H9 (cell line): ENCODE results near the gene CCDC175. TPM values are rescaled to one million over a fixed set of nuclear protein-coding genes. Genes with fewer than 3 reads are reported as not detected.

ENCODE experiments used
- DNase-seq: peaks from one replicate; pipeline ENCODE4 v3.0.0-alpha.2; 2017
- H2AFZ ChIP-seq: one replicate; pipeline ENCODE4 v1.6.1; 2013; ENCODE audit warnings: mild to moderate bottlenecking, low read length, control low read depth, moderate library complexity
- H2AK5ac ChIP-seq: 2 replicates; pipeline ENCODE4 v1.6.1; 2013; ENCODE audit warnings: low read length, control low read depth, mixed read lengths; ENCODE audit not compliant: insufficient read length
- H2BK120ac ChIP-seq: one replicate; pipeline ENCODE4 v1.6.1; 2013; ENCODE audit warnings: low read depth, mild to moderate bottlenecking, low read length, control low read depth, inconsistent platforms; ENCODE audit not compliant: poor library complexity, severe bottlenecking
- H2BK12ac ChIP-seq: 2 replicates; pipeline ENCODE4 v1.6.1; 2013; ENCODE audit warnings: low read length, control low read depth, mixed read lengths, low read depth; ENCODE audit not compliant: insufficient read length
- H2BK15ac ChIP-seq: 2 replicates; pipeline ENCODE4 v1.6.1; 2013; ENCODE audit warnings: low read depth, low read length, control low read depth
- H2BK20ac ChIP-seq: one replicate; pipeline ENCODE4 v1.6.1; 2013; ENCODE audit warnings: low read depth, mild to moderate bottlenecking, low read length, control low read depth, inconsistent platforms; ENCODE audit not compliant: poor library complexity, severe bottlenecking
- H2BK5ac ChIP-seq: 2 replicates; pipeline ENCODE4 v1.6.1; 2013; ENCODE audit warnings: low read length, control low read depth, mixed read lengths; ENCODE audit not compliant: insufficient read length
- H3K14ac ChIP-seq: 2 replicates; pipeline ENCODE4 v1.6.1; 2013; ENCODE audit warnings: low read length, control low read depth; ENCODE audit not compliant: insufficient read depth
- H3K18ac ChIP-seq: 2 replicates; pipeline ENCODE4 v1.6.1; 2013; ENCODE audit warnings: low read depth, mild to moderate bottlenecking, mixed read lengths, low read length, control low read depth; ENCODE audit not compliant: insufficient read length
- H3K23ac ChIP-seq: 2 replicates; pipeline ENCODE4 v1.6.1; 2013; ENCODE audit warnings: low read length, control low read depth, mixed read lengths, low read depth; ENCODE audit not compliant: insufficient read length
- H3K23me2 ChIP-seq: 2 replicates; pipeline ENCODE4 v1.6.1; 2013; ENCODE audit warnings: low read depth, mild to moderate bottlenecking, mixed read lengths, low read length, control low read depth; ENCODE audit not compliant: insufficient read length, poor library complexity, severe bottlenecking
- H3K27ac ChIP-seq: 2 replicates; pipeline ENCODE4 v1.5.1; 2013; ENCODE audit warnings: low read length, control low read depth, mixed read lengths, low read depth; ENCODE audit not compliant: insufficient read length
- H3K27me3 ChIP-seq: 2 replicates; pipeline ENCODE4 v1.6.1; 2013; ENCODE audit warnings: low read length, control low read depth, inconsistent platforms; ENCODE audit not compliant: insufficient read depth
- H3K4ac ChIP-seq: 2 replicates; pipeline ENCODE4 v1.6.1; 2013; ENCODE audit warnings: low read depth, mild to moderate bottlenecking, control low read depth, inconsistent platforms, low read length, moderate library complexity
- H3K4me1 ChIP-seq: 2 replicates; pipeline ENCODE4 v1.6.1; 2013; ENCODE audit warnings: low read length, control low read depth, inconsistent platforms; ENCODE audit not compliant: insufficient read depth
- H3K4me2 ChIP-seq: 2 replicates; pipeline ENCODE4 v1.6.1; 2013; ENCODE audit warnings: low read length, control low read depth, mixed read lengths; ENCODE audit not compliant: insufficient read length, insufficient read depth
- H3K56ac ChIP-seq: 2 replicates; pipeline ENCODE4 v1.6.1; 2013; ENCODE audit warnings: low read depth, mild to moderate bottlenecking, mixed read lengths, low read length, control low read depth; ENCODE audit not compliant: insufficient read length
- H3K79me1 ChIP-seq: 2 replicates; pipeline ENCODE4 v1.6.1; 2013; ENCODE audit warnings: low read depth, mild to moderate bottlenecking, moderate library complexity, low read length, control low read depth, inconsistent platforms; ENCODE audit not compliant: insufficient read depth, poor library complexity, severe bottlenecking
- H3K79me2 ChIP-seq: 2 replicates; pipeline ENCODE4 v1.6.1; 2013; ENCODE audit warnings: low read length, control low read depth, inconsistent platforms; ENCODE audit not compliant: insufficient read depth
- H3K9ac ChIP-seq: 2 replicates; pipeline ENCODE4 v1.6.1; 2013; ENCODE audit warnings: low read length, control low read depth, mixed read lengths; ENCODE audit not compliant: insufficient read length; ENCODE audit errors: extremely low read depth
- H3K9me3 ChIP-seq: one replicate; pipeline ENCODE4 v1.6.1; 2013; ENCODE audit warnings: low read depth, low read length, inconsistent platforms; ENCODE audit not compliant: control insufficient read depth
- H3T11ph ChIP-seq: one replicate; pipeline ENCODE4 v1.6.1; 2013; ENCODE audit warnings: mild to moderate bottlenecking, low read length, control low read depth, inconsistent platforms
- H4K20me1 ChIP-seq: one replicate; pipeline ENCODE4 v1.6.1; 2013; ENCODE audit not compliant: control insufficient read depth, insufficient read length, insufficient read depth
- H4K5ac ChIP-seq: 2 replicates; pipeline ENCODE4 v1.6.1; 2013; ENCODE audit warnings: low read depth, mild to moderate bottlenecking, mixed read lengths, low read length, control low read depth; ENCODE audit not compliant: insufficient read length
- H4K8ac ChIP-seq: replicated peaks from 2 replicates; pipeline ENCODE4 v1.6.1; 2013; ENCODE audit warnings: low read length, control low read depth, mixed read lengths, low read depth; ENCODE audit not compliant: insufficient read length
- H4K91ac ChIP-seq: 2 replicates; pipeline ENCODE4 v1.6.1; 2013; ENCODE audit warnings: low read depth, mild to moderate bottlenecking, moderate library complexity, mixed read lengths, low read length, control low read depth; ENCODE audit not compliant: insufficient read length
- H3K27ac Mint-ChIP-seq, 3 experiments: 2 replicates in 2 of 3; 3 replicates in 1 of 3; pipeline ENCODE4 v1.8.0; 2020 to 2021; ENCODE audit warnings: mixed read lengths in 3 of 3, mild to moderate bottlenecking in 1 of 3, moderate library complexity in 1 of 3
- H3K27me3 Mint-ChIP-seq: 2 replicates; pipeline ENCODE4 v1.8.0; 2021; ENCODE audit warnings: low read depth, mild to moderate bottlenecking, moderate library complexity, mixed read lengths
- H3K36me3 Mint-ChIP-seq, 3 experiments: 2 replicates in 2 of 3; 3 replicates in 1 of 3; pipeline ENCODE4 v1.8.0; 2020 to 2021; ENCODE audit warnings: low read depth in 3 of 3, mixed read lengths in 3 of 3; ENCODE audit not compliant: insufficient read depth in 1 of 3
- H3K4me1 Mint-ChIP-seq, 2 experiments: 2 replicates each; pipeline ENCODE4 v1.8.0; 2020; ENCODE audit warnings: mixed read lengths in 2 of 2
- H3K4me3 Mint-ChIP-seq, 2 experiments: 2 replicates in 1 of 2; 3 replicates in 1 of 2; pipeline ENCODE4 v1.8.0; 2020 to 2021; ENCODE audit warnings: mild to moderate bottlenecking in 2 of 2, mixed read lengths in 2 of 2, moderate library complexity in 1 of 2
- H3K9me3 Mint-ChIP-seq, 2 experiments: 2 replicates in 1 of 2; 3 replicates in 1 of 2; pipeline ENCODE4 v1.8.0; 2020; ENCODE audit warnings: mild to moderate bottlenecking in 2 of 2, mixed read lengths in 2 of 2, moderate library complexity in 1 of 2
- CTCF ChIP-seq: fragments of 200-600 bp; sonication (generic); conservative IDR thresholded peaks from 3 replicates; pipeline ENCODE4 v1.8.0; 2021; ENCODE audit warnings: antibody characterized with exemption, mild to moderate bottlenecking
- WGBS: extraction: QIAGEN DNeasy Blood & Tissue Kit; methylation state at CpG from one replicate; pipeline ENCODE4 v1.1.7; 2013; ENCODE audit warnings: missing lambda C conversion rate, low lambda C conversion rate, mixed read lengths; ENCODE audit not compliant: insufficient read length; ENCODE audit errors: extremely low coverage; 5-methylcytosine and 5-hydroxymethylcytosine counted together
- total RNA-seq: library from RNA; stranded (reverse); gene quantifications from 2 replicates; pipeline ENCODE4 v1.2.1, GENCODE V29; 2021

The CCDC175 gene
- total RNA-seq, 1 experiment from 2014 or later: 0.09 TPM

DNA sequence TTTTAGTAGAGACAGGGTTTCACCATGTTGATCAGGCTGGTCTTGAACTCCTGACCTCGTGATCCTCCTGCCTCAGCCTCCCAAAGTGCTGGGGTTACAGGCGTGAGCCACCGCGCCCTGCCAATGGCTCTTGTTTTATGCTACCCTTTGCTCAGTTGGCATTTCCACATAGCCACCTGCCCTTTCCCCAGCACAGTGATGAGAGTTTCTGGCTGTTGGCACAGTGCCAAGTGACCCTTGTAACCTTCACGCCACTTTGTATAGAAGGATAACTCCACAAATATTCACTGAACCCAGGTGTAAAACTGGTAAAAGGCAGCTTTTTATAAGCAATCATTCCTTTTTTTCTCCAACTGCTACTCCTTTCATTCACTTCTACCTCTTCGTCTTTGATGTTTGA, 18.5 kb upstream of the CCDC175 start:
- Histone ChIP-seq H4K5ac (no peak overlapping the region), H2AFZ (no peak overlapping the region), H4K91ac (no peak overlapping the region), H3K14ac (no peak overlapping the region), H3K79me1 (no peaks in the 10 kb centered on the region), H3K9me3 (no peaks in the 10 kb centered on the region), H2BK5ac (no peak overlapping the region), H3K4me1 (no peaks in the 10 kb centered on the region), H4K8ac (no peak overlapping the region), H3K18ac (no peak overlapping the region), H3K4me2 (no peak overlapping the region), H3K27ac (no peak overlapping the region), H3K23me2 (no peaks in the 10 kb centered on the region), H2BK120ac (no peak overlapping the region), H2BK20ac (no peak overlapping the region), H3T11ph (no peak overlapping the region), H2BK15ac (no peak overlapping the region), H3K23ac (no peak overlapping the region), H3K4ac (no peak overlapping the region), H3K79me2 (no peaks in the 10 kb centered on the region), H2AK5ac (no peak overlapping the region), H4K20me1 (no peaks in the 10 kb centered on the region), H3K9ac (no peak overlapping the region), H3K27me3 (no peaks in the 10 kb centered on the region), H3K56ac (no peak overlapping the region), H2BK12ac (no peak overlapping the region)
- no CpG with 5 or more reads among the region's 6 CpGs for WGBS
- Mint-ChIP-seq H3K4me3 (no peak overlapping the region), H3K36me3 (no peaks in the 10 kb centered on the region; a peak in 1 of 7 replicates), H3K27me3 (peaks cover 6% of the 10 kb centered on the region), H3K4me1 (no peaks in the 10 kb centered on the region), H3K9me3 (no peaks in the 10 kb centered on the region; a peak in 2 of 5 replicates), H3K27ac (no peak overlapping the region)
- TF ChIP-seq CTCF: no peak
- no peak for DNase-seq
